ENCODE results near the gene CD226.

DNA sequence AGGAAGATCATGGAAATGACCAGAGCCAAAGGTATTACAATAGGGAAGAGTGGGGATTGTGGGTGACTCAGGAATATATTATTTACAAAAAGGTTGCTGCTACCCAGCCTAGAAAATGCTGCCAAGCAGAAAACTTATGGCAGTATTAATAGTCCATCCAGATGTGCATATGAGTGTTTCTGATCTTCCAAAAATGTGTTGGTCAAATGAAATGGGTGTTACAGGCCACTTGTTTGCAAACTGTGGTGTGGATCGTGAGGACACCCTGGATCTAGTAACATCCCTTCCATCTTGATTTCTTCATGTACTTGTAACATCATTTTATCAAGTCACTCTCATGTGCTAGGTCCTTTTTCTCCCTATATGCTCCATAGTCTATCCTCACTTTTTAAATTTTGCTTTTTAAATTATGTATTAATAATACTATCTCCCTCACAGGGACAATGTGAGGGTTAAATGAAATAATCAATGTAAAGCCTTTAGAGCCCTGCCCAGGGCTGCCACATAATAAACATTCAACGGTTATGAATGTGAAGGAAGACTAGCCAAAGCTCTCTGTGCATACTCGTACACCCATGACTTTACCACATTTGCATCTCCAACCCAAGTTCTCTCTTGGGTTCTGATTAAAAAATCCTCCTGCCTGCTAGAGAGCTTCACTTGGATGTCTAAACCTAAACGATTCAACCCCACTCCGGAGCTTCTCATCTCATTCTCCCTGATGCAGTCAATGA lies 18.5 kb downstream of the CD226 start:
- TF ChIP-seq, protein P1, sequence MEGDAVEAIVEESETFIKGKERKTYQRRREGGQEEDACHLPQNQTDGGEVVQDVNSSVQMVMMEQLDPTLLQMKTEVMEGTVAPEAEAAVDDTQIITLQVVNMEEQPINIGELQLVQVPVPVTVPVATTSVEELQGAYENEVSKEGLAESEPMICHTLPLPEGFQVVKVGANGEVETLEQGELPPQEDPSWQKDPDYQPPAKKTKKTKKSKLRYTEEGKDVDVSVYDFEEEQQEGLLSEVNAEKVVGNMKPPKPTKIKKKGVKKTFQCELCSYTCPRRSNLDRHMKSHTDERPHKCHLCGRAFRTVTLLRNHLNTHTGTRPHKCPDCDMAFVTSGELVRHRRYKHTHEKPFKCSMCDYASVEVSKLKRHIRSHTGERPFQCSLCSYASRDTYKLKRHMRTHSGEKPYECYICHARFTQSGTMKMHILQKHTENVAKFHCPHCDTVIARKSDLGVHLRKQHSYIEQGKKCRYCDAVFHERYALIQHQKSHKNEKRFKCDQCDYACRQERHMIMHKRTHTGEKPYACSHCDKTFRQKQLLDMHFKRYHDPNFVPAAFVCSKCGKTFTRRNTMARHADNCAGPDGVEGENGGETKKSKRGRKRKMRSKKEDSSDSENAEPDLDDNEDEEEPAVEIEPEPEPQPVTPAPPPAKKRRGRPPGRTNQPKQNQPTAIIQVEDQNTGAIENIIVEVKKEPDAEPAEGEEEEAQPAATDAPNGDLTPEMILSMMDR (IDR thresholded peaks at IDR 0.05): no peak
- no peak for TF ChIP-seq POLR2A (IDR thresholded peaks at IDR 0.05; ENCODE audit: low read depth)
- no peak for TF ChIP-seq EP300 (IDR thresholded peaks at IDR 0.05)

Measured in esophagus muscularis mucosa (tissue), 4 donors.